HG03571 (cell line): ENCODE data around the gene DNASE2.
A peak's percentile ranks its signal among the peaks of the same experiment; 100 is the strongest.

Experiments
- ATAC-seq: cut with Tn5 transposase; IDR thresholded peaks from one replicate; pipeline ENCODE4 v1.9.1; 2021; ENCODE audit not compliant: unreplicated experiment

Gene DNASE2

DNA sequence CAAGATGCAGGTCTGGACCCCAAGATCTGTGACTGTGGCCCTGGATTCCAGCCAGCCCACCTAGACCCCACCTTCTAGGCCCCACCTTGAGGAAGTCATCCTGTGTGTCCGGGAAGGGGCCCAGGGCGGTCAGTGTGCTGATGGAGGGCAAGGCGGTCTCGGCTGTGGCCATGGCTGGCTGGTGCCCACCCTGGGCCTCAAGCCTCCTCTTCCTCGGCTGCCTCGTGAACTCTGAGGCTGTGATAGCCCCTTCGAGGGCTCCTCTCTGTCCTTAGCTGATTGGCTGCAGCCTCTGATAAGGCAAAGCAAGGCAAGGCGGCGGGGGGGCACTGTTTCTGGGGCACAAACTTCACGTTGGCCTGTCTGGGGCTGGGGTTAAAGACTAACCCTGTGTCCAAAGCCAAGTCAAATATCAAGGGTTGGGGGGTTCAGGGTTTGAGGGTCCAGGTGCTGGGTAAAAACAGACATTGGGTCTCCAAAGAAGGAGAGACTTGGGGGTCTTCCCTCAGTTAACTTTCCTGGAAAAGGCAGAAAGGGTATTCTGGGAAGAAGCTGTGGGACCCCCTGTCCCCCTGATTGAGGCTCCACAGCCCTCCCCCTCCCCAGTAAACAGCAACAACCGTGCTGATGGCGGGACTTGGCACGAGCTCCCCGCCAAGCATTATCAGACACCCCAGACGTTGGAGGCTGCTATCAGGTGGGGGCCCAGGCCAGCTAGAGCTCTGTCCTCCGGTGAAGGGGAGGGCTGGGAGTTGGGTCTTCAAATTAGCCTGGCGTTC lies 5.9 kb upstream of the DNASE2 start, which contains the start of gene KLF1:
Gene KLF1, minus strand, starts transcription at position 233 of the 779 bp plus-strand sequence. Its CDS starts 61 bp downstream, at position 172.
- ATAC-seq: no peak

DNA sequence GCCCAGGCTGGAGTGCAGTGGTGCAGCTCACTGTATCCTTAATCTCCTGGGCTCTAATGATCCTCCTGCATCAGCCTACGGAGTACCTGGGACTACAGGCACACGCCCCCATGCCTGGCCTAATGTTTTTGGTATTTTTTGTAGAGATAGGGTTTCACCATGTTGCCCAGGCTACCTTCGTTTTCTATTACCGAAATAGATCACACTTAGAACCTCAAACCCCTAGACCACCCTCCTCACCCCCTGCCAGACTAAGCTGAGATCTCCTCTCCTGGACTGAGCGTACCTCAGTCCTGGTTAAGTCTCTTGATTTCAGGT lies 5.4 kb upstream of the DNASE2 start:
- ATAC-seq: no peak

DNA sequence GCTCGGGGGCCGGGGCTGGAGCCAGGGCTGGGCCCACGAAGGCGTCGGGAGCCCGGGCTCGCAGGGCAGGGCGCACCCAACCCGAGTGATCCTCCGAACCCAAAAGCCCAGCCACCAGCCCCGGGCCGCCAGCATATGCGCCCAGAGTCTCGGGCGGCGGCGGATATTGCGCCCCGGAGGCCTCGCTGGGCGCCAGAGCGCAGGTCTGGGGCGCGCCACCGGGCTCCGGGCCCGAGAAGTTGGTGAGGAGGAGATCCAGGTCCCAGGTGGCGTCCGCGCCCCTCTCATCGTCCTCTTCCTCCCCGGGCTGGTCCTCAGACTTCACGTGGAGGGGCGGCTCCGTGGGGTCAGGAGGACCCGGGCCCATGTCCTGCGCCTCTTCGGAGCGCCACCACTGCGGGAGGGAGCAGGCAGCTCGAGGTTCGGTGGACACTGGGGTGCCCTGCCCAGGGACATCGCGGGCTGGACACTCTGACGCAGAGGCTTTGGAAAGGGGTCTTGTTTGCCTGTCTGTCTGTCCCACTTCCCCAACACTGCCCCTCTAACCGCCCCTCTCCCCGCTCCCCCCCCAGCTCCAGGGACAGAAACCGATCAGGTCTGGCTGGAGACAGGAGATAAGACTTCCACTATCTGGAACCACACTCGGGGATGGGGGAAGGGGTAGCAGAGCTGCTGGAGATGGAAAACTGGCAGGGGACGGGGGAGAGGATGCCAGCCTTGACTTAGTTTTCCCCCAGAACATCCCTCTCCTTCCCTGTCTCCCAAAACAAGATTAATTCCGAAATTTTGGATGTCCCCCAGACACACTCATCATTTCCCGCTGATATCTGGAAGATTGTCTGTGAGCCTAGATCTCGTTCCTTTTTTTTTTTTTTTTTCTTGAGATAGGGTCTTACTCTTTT lies 4.8 kb upstream of the DNASE2 start:
- ATAC-seq: no peak

DNA sequence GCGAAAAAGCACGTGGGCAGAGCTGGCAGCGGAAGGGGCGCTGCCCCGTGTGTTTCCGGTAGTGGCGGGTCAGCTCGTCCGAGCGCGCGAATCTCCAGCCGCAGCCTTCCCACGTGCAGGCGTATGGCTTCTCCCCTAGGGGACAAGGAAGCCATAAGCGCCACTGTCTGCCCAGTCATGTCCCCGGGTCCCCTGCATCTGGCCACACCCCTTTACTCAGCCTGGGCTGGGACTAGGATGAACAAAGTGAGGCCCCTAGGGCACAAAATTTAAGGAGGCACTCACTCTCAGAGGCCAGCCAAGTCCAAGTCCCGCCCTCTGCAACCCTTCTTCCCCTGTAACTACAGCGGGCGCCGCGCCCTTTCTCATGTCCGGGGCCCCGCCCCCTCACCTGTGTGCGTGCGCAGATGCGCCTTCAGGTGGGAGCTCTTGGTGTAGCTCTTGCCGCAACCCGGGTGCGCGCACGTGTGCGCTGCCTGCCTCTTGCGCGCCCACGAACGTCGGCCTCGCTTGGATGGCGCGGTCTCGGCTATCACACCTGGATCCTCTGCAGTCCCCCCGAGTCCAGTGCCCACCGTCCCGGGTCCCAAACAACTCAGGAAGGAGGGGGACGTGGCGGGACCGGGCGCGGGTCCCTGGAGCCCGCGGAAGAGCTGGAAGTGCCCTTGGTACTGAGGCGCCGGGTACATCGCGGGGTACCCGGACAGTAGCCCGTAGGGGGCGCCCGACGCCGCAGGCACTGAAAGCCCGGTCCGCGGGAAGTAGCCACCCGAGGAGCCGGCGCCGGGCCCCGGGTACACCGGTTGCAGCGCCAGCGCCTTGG lies 3.9 kb upstream of the DNASE2 start:
- ATAC-seq: no peak

DNA sequence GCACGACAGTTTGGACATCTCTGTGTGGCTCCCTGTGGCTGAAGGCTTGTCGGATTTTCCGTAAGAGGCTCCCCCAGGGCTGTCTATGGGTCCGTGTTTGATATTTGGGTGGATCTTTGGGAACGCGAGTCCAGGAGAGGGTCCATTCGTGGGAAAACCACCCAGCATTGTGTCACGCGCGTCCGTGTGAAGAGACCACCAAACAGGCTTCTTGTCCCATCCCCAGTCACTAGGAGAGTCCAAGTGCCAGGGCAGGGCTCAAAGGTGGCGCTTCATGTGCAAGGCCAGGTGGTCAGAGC lies 3.3 kb upstream of the DNASE2 start:
- ATAC-seq: no peak

DNA sequence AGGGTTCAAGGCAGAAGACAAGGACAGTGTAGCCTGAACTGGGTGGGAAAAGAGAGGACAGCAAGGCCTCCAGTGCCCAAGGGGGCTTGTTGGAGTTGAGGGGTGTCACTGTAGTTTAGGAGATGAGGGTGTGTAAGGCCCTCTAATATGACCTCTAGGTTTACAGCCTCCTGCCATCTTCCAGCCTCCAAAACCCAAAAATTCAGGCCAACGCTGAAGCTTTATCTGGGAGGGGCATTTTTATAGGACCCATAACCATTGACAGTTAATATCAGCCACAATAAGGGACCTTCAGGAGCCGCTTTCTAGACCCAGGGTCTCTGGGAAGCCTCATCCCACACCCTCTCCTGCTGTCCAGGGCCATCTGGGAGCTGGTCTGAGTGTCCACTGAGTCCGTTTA lies 3.0 kb upstream of the DNASE2 start:
- ATAC-seq: no peak

DNA sequence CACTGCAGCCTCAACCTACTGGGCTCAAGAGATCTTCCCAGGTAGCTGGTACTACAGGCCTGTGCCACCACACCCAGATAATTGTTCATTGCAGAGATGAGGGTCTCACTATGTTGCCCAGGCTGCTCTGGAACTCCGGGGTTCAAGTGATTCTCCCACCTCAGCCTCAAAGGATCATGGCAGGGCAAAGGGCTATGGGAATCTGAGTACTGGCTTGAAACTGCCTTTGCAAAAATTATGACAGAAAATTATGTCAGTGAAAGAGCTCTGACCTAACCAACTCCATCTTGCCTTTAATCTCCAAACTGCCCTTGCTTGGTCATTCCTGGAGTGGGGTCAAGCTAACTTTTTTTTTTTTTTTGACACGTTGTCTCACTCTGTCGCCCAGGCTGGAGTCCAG lies 1.3 kb upstream of the DNASE2 start:
- ATAC-seq: no peak

DNA sequence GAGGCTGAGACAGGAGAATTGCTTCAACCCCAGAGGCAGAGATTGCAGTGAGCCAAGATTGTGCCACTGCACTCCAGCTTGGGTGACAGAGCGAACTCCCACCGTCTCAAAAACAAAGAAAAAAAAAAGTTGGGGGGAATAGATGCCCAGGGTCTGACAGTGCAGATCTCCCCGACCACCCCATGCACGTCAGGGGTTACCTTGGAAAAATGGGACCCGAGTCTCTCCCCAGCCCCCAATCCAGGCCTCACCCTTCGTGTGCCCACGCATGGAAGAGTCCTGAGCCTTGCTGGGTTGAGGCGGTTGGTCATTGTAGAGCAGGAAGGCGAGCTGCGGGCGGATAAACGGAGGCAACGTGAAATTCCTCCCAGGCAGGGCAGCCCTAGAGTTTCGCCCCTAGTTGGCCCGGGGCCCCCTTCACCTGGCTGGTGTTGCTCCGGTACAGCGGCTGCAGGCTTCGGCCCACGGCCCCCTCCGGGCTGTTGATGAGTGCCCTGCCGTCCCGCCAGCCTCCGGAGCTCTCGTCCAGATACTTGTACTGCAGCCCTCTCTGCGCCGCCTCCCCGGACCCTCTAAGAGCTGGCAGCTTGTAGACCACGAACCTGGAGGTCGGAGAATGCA lies 588 bp downstream of the DNASE2 start:
- ATAC-seq: peak; percentile 10

DNA sequence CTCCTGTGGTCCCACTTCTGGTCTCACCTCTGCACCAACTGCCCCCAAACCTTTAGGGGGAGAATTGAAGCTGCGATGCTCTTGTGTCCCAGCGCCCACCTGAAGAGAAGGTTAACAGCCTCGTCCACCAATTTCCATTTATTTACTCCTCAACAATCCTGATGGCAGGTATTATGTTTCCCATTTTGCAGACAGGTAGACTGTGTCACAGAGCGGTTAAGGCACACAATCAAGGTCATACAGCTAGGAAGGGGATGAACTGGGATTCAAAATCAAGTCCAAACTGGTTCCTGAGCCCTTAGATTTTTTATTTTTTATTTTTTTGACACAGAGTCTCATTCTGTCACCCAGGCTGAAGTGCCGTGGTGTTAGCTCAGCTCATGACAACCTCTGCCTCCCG lies 6.2 kb downstream of the DNASE2 start:
- ATAC-seq: no peak

DNA sequence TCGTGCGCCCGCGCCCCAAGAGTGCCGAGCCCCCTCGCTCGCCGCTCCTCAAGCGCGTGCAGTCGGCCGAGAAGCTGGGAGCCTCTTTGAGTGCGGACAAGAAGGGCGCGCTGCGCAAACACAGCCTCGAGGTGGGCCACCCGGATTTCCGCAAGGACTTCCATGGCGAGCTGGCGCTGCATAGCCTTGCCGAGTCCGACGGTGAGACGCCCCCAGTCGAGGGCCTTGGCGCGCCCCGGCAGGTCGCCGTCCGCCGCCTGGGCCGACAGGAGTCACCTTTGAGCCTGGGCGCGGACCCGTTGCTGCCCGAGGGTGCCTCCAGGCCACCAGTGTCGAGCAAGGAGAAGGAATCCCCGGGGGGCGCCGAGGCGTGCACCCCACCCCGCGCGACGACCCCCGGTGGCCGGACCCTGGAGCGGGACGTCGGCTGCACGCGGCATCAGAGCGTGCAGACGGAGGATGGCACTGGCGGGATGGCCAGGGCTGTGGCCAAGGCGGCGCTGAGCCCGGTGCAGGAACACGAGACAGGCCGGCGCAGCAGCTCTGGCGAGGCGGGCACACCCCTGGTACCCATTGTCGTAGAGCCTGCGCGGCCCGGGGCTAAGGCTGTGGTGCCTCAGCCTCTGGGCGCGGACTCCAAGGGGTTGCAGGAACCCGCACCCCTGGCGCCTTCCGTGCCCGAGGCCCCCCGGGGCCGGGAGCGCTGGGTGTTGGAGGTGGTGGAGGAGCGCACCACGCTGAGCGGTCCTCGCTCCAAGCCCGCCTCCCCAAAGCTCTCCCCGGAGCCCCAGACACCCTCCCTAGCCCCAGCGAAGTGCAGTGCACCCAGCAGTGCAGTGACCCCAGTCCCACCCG lies 7.1 kb downstream of the DNASE2 start:
- ATAC-seq: no peak

DNA sequence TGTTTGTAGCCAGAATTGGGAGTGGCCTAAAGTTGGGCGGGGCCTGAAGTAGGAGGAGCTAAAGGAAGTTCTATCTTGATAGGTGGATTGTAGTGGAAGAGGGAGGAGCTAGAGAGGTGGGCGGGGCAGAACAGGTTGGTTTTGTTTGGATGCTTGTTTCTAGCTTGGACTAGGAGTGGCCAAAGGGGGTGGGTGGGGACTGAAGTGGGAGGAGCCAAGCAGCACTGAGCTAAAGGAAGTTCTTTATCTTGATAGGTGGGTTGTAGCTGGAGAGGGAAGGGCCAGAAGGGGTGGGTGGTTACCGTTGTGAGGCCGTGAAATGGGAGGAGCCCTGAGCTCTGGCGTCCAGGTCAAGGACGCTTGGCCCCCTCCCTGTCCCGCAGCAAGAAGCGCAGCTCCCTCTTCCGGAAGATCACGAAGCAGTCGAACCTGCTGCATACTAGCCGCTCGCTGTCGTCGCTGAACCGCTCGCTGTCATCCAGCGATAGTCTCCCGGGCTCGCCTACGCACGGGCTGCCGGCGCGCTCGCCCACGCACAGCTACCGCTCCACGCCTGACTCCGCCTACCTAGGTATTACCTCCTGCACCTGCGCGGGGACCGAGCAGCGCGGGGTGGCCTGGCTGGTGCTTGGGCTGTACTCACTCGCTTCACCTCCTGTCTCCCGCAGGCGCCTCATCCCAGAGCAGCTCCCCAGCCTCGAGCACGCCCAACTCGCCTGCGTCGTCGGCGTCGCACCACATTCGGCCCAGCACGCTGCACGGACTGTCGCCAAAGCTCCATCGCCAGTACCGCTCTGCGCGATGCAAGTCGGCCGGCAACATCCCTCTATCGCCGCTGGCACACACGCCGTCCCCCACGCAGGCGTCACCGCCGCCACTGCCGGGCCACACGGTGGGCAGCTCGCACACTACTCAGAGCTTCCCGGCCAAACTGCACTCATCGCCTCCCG lies 8.0 kb downstream of the DNASE2 start:
- no peak for ATAC-seq

DNA sequence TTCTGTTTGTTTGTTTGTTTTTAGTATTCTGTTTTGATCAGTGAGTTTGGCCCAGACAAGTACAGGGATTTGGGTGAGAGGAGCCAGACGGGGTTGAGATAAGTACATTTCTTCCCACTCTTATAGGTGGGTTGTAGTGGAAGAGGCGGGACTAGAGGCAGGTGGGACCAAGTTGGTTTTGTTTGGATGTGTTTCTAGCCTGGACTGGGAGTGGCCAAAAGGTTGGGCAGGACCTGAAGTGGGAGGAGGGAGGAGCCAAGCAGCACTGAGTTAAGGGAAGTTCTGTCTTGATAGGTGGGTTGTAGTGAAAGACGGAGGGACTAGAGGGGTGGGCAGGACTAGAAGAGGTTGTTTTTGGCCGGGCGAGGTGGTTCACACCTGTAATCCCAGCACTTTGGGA lies 9.0 kb downstream of the DNASE2 start:
- no peak for ATAC-seq

DNA sequence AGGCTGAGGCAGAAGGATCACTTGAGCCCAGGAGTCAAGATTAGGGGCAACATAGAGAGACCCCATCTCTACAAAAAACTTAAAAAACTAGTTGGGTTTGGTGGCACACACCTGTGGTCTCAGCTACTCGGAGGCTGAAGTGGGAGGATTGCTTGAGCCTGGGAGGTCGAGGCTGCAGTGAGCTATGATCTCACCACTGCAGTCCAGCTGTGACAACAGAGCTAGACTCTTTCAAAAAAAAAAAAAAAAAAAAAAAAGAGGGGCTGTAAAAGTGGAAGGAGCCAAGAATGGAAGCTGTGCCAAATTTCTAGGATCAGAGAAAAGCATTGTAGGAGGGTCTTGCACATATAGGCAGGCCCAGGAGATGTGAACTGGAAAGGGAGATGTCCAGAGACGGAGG lies 9.6 kb downstream of the DNASE2 start:
- ATAC-seq: no peak

DNA sequence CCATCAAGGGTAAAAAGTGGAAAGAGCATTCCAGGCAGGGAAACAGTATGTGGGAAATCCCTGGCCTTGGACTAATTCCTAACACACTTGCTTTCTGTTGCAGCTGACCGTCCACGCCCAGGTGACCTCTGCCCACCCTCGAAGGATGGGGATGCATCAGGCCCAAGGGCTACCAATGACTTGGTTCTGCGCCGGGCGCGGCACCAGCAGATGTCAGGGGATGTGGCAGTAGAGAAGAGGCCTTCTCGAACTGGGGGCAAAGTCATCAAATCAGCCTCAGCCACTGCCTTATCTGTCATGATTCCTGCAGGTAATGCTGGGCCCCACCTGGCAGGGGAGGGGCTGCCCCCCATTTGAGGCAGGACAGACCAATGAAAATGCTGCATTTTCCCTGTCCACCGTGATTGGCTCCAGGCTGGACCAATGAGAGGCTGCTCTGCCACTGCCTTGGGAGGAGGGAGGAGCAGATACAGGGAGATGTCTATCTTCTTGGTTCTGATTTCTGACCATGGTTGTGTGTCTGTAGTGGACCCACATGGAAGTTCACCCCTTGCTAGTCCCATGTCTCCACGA lies 12.6 kb downstream of the DNASE2 start:
- ATAC-seq: no peak

DNA sequence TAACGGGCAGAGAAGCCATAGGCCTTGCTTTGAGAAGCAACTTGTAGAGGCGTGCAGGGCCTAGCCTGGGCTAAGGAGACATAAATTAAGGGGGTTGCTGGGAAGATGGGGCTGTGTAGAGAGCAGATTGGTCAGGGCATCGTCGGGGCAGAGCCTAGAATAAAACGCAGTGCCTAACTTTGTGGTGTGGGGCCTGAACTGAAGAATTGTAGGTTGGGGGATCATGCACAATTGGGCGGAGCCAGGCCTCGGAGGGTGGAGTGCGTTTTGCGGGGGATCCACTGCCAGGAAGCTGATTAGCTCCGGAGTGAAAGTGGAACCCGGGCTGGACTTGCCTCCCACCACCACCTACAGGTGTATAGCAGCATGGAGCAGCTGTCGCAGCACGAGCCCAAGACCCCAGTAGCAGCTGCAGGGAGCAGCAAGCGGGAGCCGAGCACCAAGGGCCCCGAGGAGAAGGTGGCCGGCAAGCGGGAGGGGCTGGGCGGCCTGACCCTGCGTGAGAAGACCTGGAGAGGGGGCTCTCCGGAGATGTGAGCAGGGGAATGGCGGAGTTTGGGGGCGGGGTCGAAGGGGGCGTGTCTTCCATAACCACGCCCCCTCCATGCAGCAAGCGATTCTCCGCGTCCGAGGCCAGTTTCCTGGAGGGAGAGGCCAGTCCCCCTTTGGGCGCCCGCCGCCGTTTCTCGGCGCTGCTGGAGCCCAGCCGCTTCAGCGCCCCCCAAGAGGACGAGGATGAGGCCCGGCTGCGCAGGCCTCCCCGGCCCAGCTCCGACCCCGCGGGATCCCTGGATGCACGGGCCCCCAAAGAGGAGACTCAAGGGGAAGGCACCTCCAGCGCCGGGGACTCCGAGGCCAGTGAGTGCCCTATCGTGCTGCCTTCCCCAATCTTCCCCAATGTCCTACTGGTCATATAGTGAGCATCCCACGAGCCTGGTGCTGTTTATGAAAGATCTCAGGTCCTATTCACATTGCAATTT lies 13.8 kb downstream of the DNASE2 start:
- peak; percentile 67 for ATAC-seq

DNA sequence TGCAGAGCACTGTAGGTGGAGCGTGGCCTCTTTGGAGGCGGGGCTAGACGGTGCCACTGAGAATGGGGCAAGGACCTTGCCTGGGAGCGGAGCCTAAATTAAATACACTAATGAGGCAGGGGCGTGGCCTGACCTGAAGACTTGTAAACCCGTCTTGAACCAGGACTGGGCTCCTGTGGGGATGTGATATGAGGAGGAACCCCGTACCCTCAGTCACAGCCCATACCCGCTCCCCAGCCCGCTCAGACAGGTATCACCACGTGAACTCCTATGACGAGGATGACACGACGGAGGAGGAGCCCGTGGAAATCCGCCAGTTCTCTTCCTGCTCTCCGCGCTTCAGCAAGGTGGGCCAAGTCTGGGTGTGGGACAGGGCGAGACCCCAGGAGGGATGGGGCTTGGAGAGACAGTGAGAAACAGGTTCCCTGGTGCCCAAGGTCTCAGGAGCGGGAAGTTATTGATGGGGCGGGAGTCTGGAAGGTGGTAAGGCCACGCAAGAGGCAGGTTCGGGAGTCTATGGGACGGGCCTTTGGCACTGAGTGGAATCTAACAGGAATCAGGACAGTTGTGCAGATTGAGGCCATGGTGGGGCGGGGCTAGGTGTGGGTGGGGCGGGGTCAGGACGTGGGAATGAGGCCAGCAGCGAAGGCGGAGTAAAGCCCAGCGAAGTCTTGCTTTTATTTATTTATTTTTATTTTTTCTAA lies 14.7 kb downstream of the DNASE2 start:
- ATAC-seq: no peak
